Measurements from ENCODE around the gene COLEC12. TPM values are rescaled to one million over a fixed set of nuclear protein-coding genes. Genes with fewer than 3 reads are reported as not detected.

COLEC12 gene
- total RNA-seq, 3 donors from 2014 or later = 11.7 to 57.3 (median 14.7) TPM

GRCh38 chr18:306608-307255, 193.8 kb downstream of the COLEC12 start:
- no peaks in the 10 kb centered on the region for H3K27me3 ChIP-seq
- H3K36me3 ChIP-seq = no peaks in the 10 kb centered on the region
- TF ChIP-seq POLR2AphosphoS5 (IDR thresholded peaks at IDR 0.05) (no peak), POLR2A (IDR thresholded peaks at IDR 0.05) (no peak), CTCF (IDR thresholded peaks at IDR 0.05) (no peak)
- H3K4me1 ChIP-seq = no peaks in the 10 kb centered on the region
- no peak for DNase-seq (ENCODE audit: low spot score in 2 of 2)
- no peak overlapping the region for H3K4me3 ChIP-seq
- intact Hi-C loops (cut with DNase I; ENCODE audit: low total_unique reads) = no loop called here
- no peaks in the 10 kb centered on the region for H3K9me3 ChIP-seq
- H3K27ac ChIP-seq = no peak overlapping the region

- no peaks in the 10 kb centered on the region for H3K9me3 ChIP-seq
- no peak for DNase-seq (ENCODE audit: low spot score in 2 of 2)
Observed at GRCh38 chr18:305003-305501, 195.4 kb downstream of the COLEC12 start.

GRCh38 chr18:303607-304006, 196.9 kb downstream of the COLEC12 start:
- no peak for DNase-seq (ENCODE audit: low spot score in 2 of 2)
- TF ChIP-seq POLR2A (IDR thresholded peaks at IDR 0.05) (no peak), CTCF (IDR thresholded peaks at IDR 0.05) (no peak), POLR2AphosphoS5 (IDR thresholded peaks at IDR 0.05) (no peak)
- H3K9me3 ChIP-seq = no peaks in the 10 kb centered on the region
- H3K4me1 ChIP-seq = no peaks in the 10 kb centered on the region
- intact Hi-C loops (cut with DNase I; ENCODE audit: low total_unique reads) = no loop called here
- H3K27me3 ChIP-seq = no peaks in the 10 kb centered on the region
- H3K36me3 ChIP-seq = no peaks in the 10 kb centered on the region
- no peak overlapping the region for H3K27ac ChIP-seq
- no peak overlapping the region for H3K4me3 ChIP-seq

More at GRCh38 chr18:305003-305501, 195.4 kb downstream of the COLEC12 start:
- Histone ChIP-seq H3K27ac (no peak overlapping the region), H3K27me3 (no peaks in the 10 kb centered on the region), H3K4me3 (no peak overlapping the region), H3K4me1 (no peaks in the 10 kb centered on the region), H3K36me3 (no peaks in the 10 kb centered on the region)
- TF ChIP-seq CTCF (IDR thresholded peaks at IDR 0.05) (no peak), POLR2AphosphoS5 (IDR thresholded peaks at IDR 0.05) (no peak), POLR2A (IDR thresholded peaks at IDR 0.05) (no peak)
- intact Hi-C loops (cut with DNase I; ENCODE audit: low total_unique reads) = no loop called here

- Histone ChIP-seq H3K27me3 (no peaks in the 10 kb centered on the region), H3K36me3 (no peaks in the 10 kb centered on the region), H3K4me1 (no peaks in the 10 kb centered on the region), H3K4me3 (no peak overlapping the region), H3K9me3 (no peaks in the 10 kb centered on the region), H3K27ac (no peak overlapping the region)
- DNase-seq (ENCODE audit: low spot score in 2 of 2) = no peak
- no peak for TF ChIP-seq POLR2AphosphoS5 (IDR thresholded peaks at IDR 0.05)
- no peak for TF ChIP-seq CTCF (IDR thresholded peaks at IDR 0.05)
- no peak for TF ChIP-seq POLR2A (IDR thresholded peaks at IDR 0.05)
- intact Hi-C loops (cut with DNase I; ENCODE audit: low total_unique reads) = no loop called here
Observed at GRCh38 chr18:303011-303410, 197.5 kb downstream of the COLEC12 start.

- Histone ChIP-seq H3K36me3 (no peaks in the 10 kb centered on the region), H3K27ac (no peak overlapping the region), H3K4me3 (no peak overlapping the region), H3K27me3 (no peaks in the 10 kb centered on the region), H3K4me1 (no peaks in the 10 kb centered on the region), H3K9me3 (no peaks in the 10 kb centered on the region)
- TF ChIP-seq POLR2A (IDR thresholded peaks at IDR 0.05) = no peak
- no peak for TF ChIP-seq POLR2AphosphoS5 (IDR thresholded peaks at IDR 0.05)
- no peak for TF ChIP-seq CTCF (IDR thresholded peaks at IDR 0.05)
- DNase-seq (ENCODE audit: low spot score in 2 of 2) = no peak
- intact Hi-C loops (cut with DNase I; ENCODE audit: low total_unique reads) = no loop called here
Observed at GRCh38 chr18:302097-302496, 198.4 kb downstream of the COLEC12 start.
